Caki2 (cell line): ENCODE data around the gene FANCI. TPM values are rescaled to one million over a fixed set of nuclear protein-coding genes. Genes with fewer than 3 reads are reported as not detected.

Experiments used
- DNase-seq: peaks from one replicate; pipeline ENCODE4 v3.0.0-alpha.2; 2015; ENCODE audit warnings: low read depth
- in situ Hi-C: cut with HindIII; loops from 2 replicates; pipeline ENCODE4 v1.10.0; 2016; ENCODE audit warnings: low sequenced_read_pairs, low pct_unique_long_range_greater_than_20kb, mixed read lengths
- total RNA-seq: library from RNA; depleted of rRNA; stranded (reverse); fragments of >200 nt; shearing (Covaris generic); gene quantifications from 2 replicates; pipeline ENCODE4 v1.2.3, GENCODE V29; 2014; ENCODE audit warnings: low replicate concordance

Gene FANCI
- total RNA-seq, 1 experiment from 2014 or later = 35.7 TPM

DNA sequence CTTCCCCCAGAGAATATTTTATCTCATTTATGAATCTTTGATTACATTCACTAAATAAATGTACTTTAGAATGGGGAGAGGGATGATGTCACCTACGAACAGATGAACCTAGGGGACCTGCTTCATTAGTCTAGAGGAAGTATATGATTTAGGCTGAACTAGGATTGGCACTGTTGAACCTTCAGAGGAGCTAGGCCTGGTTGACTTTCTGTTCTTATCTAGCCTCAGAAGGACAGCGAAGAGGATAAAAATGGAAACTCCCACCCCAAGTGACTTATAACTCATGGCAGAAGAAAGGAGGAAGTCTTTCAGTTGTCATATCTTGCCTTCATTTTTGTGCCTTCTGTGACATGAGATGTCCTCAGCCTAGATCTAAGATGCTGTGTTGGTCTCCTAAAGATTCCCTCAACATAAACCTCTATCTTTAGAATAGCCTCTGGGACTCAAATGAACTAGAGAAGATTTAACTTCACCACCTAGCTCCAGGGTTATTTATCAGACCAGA, 48.2 kb downstream of the FANCI start:
- in situ Hi-C loops = no loop called here
- no peak for DNase-seq

- no peak for DNase-seq
- in situ Hi-C loops = no loop called here
These were observed 49.2 kb downstream of the FANCI start for GRCh38 chr15:89293012-89293411.

DNA sequence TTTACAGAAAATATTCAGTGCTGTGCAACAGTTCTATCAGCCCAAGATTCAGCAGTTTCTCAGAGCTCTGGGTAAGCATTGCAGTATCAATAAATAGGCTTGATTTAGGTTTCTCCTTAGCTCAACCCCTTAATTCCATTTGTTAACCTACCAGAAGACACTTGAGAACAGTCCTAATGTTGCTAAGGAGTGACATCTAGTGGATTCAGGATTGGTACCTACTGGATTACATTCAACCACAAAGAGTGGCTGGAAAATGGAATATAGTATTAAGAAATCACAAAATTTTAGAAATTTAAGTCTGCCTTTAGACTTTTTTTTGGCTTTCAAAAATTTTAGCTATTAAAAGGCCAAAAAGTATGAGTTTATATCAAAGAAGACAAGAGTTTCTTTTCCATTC, 56.1 kb downstream of the FANCI start:
- in situ Hi-C loops = no loop called here

GRCh38 chr15:89301304-89302089, 57.7 kb downstream of the FANCI start:
- in situ Hi-C loops = no loop called here

More for the DNA sequence above, 56.1 kb downstream of the FANCI start:
- no peak for DNase-seq

GRCh38 chr15:89303986-89304385, 60.2 kb downstream of the FANCI start:
- DNase-seq = no peak
- in situ Hi-C loops = no loop called here

More at GRCh38 chr15:89301304-89302089, 57.7 kb downstream of the FANCI start:
- DNase-seq = no peak

DNA sequence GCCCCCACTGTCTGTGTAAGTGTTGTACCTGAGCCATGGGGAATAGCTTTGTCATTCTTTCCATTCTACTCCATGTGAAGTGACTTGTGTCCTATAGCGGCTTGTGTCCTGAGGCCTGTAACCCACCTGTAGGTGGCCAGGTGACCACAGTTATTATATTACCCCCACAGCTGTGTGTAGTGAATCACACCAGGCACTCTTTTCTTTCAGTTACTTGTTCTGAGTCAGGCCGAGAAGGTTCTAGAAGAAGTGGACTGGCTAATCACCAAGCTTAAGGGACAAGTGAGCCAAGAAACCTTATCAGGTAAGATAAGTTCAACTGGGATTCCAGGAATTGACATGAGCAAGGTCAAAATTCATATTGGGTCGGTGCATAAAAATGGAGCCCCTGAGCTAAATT, 61.6 kb downstream of the FANCI start:
- in situ Hi-C loops = no loop called here
- DNase-seq = no peak

- DNase-seq = peak; percentile 45
- in situ Hi-C loops = no loop called here
These were observed 63.3 kb downstream of the FANCI start for GRCh38 chr15:89307046-89307587.

- in situ Hi-C loops = no loop called here
These were observed 64.0 kb downstream of the FANCI start for GRCh38 chr15:89307791-89308190.

GRCh38 chr15:89308236-89308635, 64.5 kb downstream of the FANCI start:
- DNase-seq = no peak
- in situ Hi-C loops = no loop called here

More at GRCh38 chr15:89307791-89308190, 64.0 kb downstream of the FANCI start:
- DNase-seq = no peak

GRCh38 chr15:89309993-89310392, 66.2 kb downstream of the FANCI start:
- in situ Hi-C loops = no loop called here
- DNase-seq = no peak

GRCh38 chr15:89315375-89315929, 71.7 kb downstream of the FANCI start:
- DNase-seq = no peak
- in situ Hi-C loops = no loop called here

- in situ Hi-C loops = no loop called here
- DNase-seq = no peak
These were observed 72.7 kb downstream of the FANCI start for GRCh38 chr15:89316504-89316903.

DNA sequence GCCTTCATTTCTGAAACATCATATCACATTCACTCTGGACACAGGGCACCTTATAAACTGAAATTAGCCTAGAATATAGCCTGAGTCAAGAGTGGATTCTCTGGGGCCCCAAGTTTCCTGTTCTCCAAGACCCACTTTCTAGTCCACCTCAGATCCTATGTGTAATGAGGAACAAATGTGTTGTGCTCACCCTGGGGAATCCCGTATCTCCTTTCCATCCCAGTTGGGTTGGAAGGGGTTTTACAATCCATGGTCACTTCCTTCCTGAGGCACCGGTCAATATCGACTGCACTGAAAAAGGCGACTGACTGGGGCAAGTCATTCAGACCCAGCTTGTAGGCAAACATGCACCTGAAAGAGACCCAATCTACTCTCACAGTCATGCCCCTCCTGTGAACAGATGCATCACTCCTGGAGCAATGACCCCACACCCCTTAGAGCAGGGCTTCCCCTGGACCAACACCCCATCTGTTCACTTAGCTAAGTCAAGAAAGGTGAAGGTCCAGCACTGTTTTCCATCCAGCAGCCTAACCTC, 73.5 kb downstream of the FANCI start:
- in situ Hi-C loops = no loop called here
- no peak for DNase-seq

- no peak for DNase-seq
- in situ Hi-C loops = no loop called here
These were observed 75.9 kb downstream of the FANCI start for GRCh38 chr15:89319678-89320077.

- in situ Hi-C loops = no loop called here
These were observed 76.4 kb downstream of the FANCI start for GRCh38 chr15:89320200-89320599.

DNA sequence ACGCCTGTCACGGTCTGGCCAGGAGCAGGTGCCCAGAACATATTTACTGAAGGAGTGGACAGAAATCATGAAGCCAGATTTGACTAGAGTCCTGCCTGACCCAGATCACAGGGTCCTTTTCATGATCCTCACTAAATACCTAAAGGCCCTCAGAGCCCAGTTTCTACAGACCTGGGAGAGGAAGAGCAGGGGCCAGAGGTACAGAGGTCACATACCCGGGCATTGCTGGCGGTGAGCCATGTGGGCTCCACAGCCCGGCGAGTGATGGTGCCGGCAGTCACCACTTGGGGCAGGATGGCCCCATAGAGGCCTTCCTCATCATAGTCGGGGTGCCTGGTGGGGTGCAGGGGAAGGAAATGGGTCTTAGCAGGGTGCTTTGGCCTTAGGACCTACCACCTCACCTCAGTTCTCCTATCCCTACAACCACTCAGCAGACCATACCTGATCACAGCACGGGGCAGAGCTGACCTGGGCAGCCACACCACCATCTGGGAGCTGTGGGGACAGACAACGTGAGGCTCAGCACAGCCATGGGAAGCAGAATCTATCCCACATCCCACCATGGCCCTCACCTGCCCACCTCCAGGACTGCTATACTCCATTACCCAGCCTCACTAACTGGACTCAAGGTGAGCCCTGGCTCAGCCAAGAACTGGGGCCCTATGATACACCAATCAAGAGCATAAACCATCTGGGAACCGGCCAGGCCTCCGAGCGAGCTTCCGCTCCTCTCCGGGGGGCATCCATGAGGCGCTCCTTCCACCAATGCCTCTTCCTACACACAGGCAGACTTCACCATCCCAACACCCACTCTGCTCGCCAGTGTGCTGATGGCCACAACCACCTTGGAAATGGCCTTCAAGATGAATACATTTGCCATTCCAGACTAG, 78.0 kb downstream of the FANCI start:
- no peak for DNase-seq
- in situ Hi-C loops = no loop called here

More at GRCh38 chr15:89320200-89320599, 76.4 kb downstream of the FANCI start:
- DNase-seq = no peak

GRCh38 chr15:89322822-89323221, 79.0 kb downstream of the FANCI start:
- in situ Hi-C loops = no loop called here
- no peak for DNase-seq

DNA sequence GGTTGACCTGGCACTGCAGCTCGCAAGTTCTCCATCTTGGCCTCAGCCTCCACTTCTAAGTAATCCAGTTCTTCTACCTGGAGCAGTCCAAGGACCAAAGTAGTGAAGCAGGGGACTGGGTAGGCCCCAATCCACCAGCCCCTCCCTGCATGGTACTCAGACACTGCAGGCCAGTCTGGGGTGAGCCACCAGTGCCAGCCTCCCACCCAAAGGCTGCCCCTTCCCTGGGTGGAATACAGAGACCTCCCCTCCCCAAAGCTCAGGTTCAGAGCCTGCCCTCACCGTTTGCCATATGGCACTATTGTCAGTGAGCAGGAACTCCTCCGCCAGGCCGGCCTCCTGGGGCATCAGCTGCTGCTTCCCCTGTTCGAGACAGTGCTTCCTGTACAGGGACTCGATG, 80.0 kb downstream of the FANCI start:
- in situ Hi-C loops = no loop called here
- no peak for DNase-seq
